ENCODE measurements around the gene ZCCHC7. TPM values are rescaled to one million over a fixed set of nuclear protein-coding genes. Genes with fewer than 3 reads are reported as not detected.

ZCCHC7 gene
- total RNA-seq, 2 donors from 2014 or later, result 21.2 to 22.7 TPM

- H3K4me1 ChIP-seq (ENCODE audit: control insufficient read depth, insufficient read depth, low read length), result no peaks in the 10 kb centered on the region
- no peak overlapping the region for H3K27ac Mint-ChIP-seq
- no peaks in the 10 kb centered on the region for H3K27me3 ChIP-seq (ENCODE audit: control insufficient read depth, insufficient read depth, low read length, poor library complexity, severe bottlenecking)
- H3K4me3 ChIP-seq (ENCODE audit: low read length), result no peak overlapping the region
- no peak overlapping the region for H3K4me3 Mint-ChIP-seq
- 83 to 88% methylated on average over 1 to 3 of the region's 4 CpGs for WGBS, 2 experiments (ENCODE audit: insufficient coverage in 1 of 2, insufficient read length in 1 of 2)
- peaks cover 14% of the 10 kb centered on the region for H3K4me1 Mint-ChIP-seq
- TF ChIP-seq, protein P1, sequence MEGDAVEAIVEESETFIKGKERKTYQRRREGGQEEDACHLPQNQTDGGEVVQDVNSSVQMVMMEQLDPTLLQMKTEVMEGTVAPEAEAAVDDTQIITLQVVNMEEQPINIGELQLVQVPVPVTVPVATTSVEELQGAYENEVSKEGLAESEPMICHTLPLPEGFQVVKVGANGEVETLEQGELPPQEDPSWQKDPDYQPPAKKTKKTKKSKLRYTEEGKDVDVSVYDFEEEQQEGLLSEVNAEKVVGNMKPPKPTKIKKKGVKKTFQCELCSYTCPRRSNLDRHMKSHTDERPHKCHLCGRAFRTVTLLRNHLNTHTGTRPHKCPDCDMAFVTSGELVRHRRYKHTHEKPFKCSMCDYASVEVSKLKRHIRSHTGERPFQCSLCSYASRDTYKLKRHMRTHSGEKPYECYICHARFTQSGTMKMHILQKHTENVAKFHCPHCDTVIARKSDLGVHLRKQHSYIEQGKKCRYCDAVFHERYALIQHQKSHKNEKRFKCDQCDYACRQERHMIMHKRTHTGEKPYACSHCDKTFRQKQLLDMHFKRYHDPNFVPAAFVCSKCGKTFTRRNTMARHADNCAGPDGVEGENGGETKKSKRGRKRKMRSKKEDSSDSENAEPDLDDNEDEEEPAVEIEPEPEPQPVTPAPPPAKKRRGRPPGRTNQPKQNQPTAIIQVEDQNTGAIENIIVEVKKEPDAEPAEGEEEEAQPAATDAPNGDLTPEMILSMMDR (conservative IDR thresholded peaks at IDR 0.05), result no peak
- no peaks in the 10 kb centered on the region for H3K36me3 ChIP-seq (ENCODE audit: control insufficient read depth, insufficient read depth, low read length)
- H3K27ac ChIP-seq (ENCODE audit: low read depth, low read length), result no peak overlapping the region
- H3K9me3 ChIP-seq (ENCODE audit: control insufficient read depth, low read length), result no peaks in the 10 kb centered on the region
- peaks cover 4% of the 10 kb centered on the region for H3K27me3 Mint-ChIP-seq (ENCODE audit: insufficient read depth)
- H3K36me3 Mint-ChIP-seq (ENCODE audit: low read depth), result peaks cover 9% of the 10 kb centered on the region
- H3K9ac ChIP-seq (ENCODE audit: extremely low read depth, low read length, poor library complexity, severe bottlenecking), result no peak overlapping the region
- H3K9me3 Mint-ChIP-seq, result no peaks in the 10 kb centered on the region
- no peak for DNase-seq
Observed at GRCh38 chr9:37253377-37253937, 133.1 kb downstream of the ZCCHC7 start.

GRCh38 chr9:37255187-37255586 is 134.8 kb downstream of the ZCCHC7 start:
- Histone ChIP-seq H3K27me3 (ENCODE audit: control insufficient read depth, insufficient read depth, low read length, poor library complexity, severe bottlenecking) (no peaks in the 10 kb centered on the region), H3K36me3 (ENCODE audit: control insufficient read depth, insufficient read depth, low read length) (no peaks in the 10 kb centered on the region), H3K4me3 (ENCODE audit: low read length) (no peak overlapping the region), H3K27ac (ENCODE audit: low read depth, low read length) (no peak overlapping the region), H3K9ac (ENCODE audit: extremely low read depth, low read length, poor library complexity, severe bottlenecking) (no peak overlapping the region), H3K9me3 (ENCODE audit: control insufficient read depth, low read length) (no peaks in the 10 kb centered on the region), H3K4me1 (ENCODE audit: control insufficient read depth, insufficient read depth, low read length) (no peaks in the 10 kb centered on the region)
- H3K9me3 Mint-ChIP-seq, result no peaks in the 10 kb centered on the region
- no peak overlapping the region for H3K4me3 Mint-ChIP-seq
- no peak overlapping the region for H3K27ac Mint-ChIP-seq
- H3K36me3 Mint-ChIP-seq (ENCODE audit: low read depth), result no peaks in the 10 kb centered on the region
- DNase-seq, result no peak
- TF ChIP-seq, protein P1 (conservative IDR thresholded peaks at IDR 0.05), result no peak
- H3K27me3 Mint-ChIP-seq (ENCODE audit: insufficient read depth), result peaks cover 4% of the 10 kb centered on the region
- WGBS, 2 experiments (ENCODE audit: insufficient coverage in 1 of 2, insufficient read length in 1 of 2), result 95 to 99% methylated on average over 2 of the region's 2 CpGs
- H3K4me1 Mint-ChIP-seq, result peaks cover 19% of the 10 kb centered on the region

DNA sequence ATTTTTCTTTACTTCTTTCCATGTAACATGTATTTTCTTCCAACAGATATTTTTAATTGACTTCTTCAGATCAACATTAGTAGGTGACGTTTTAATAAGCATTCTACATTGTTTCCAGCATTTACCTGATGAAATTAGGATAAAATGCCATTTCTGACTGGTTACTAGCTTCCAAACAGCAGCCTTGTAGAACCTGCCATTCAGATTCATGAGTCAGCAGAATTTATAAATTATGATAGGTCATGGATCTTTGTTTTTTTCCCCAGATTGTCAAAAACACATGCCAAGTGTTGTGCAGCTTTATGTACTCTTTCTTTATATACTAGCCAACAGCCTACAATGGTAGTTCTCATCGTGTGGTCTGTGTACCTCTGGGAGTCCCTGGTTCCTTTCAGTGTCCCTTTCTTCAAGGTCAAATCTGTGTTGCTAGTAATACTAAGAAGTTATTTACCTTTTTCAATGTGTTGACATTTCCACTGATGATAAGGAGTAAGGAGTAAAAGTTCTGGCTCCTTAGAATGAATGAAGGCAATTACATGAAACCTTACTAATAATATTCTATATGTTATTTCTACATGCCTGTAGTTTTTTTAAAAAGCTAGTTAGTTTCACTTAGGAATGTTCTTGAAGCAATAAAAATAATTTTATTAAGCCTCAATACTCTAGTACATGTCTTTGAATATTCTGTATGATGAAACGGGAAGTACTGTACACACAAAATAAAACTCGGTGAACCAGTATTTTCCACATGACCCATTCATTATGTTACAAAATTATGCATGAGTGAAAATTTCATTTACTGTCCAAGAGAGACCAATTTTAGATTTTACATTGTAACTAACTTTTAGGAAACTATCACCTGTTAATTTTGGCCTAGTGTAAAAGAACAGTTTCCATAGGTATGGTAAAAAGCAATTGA is 135.8 kb downstream of the ZCCHC7 start:
- TF ChIP-seq, protein P1 (conservative IDR thresholded peaks at IDR 0.05), result no peak
- Mint-ChIP-seq H3K4me1 (peaks cover 18% of the 10 kb centered on the region), H3K36me3 (ENCODE audit: low read depth) (no peaks in the 10 kb centered on the region), H3K9me3 (no peaks in the 10 kb centered on the region), H3K4me3 (no peak overlapping the region), H3K27me3 (ENCODE audit: insufficient read depth) (peaks cover 4% of the 10 kb centered on the region), H3K27ac (no peak overlapping the region)
- H3K4me3 ChIP-seq (ENCODE audit: low read length), result no peak overlapping the region
- H3K9ac ChIP-seq (ENCODE audit: extremely low read depth, low read length, poor library complexity, severe bottlenecking), result no peak overlapping the region
- no peaks in the 10 kb centered on the region for H3K4me1 ChIP-seq (ENCODE audit: control insufficient read depth, insufficient read depth, low read length)
- no peaks in the 10 kb centered on the region for H3K9me3 ChIP-seq (ENCODE audit: control insufficient read depth, low read length)
- H3K27me3 ChIP-seq (ENCODE audit: control insufficient read depth, insufficient read depth, low read length, poor library complexity, severe bottlenecking), result no peaks in the 10 kb centered on the region
- no peak overlapping the region for H3K27ac ChIP-seq (ENCODE audit: low read depth, low read length)
- 78 to 86% methylated on average over 1 to 4 of the region's 4 CpGs for WGBS, 2 experiments (ENCODE audit: insufficient coverage in 1 of 2, insufficient read length in 1 of 2)
- no peaks in the 10 kb centered on the region for H3K36me3 ChIP-seq (ENCODE audit: control insufficient read depth, insufficient read depth, low read length)
- no peak for DNase-seq

Data from endodermal cell (in vitro differentiated cells).